ENCODE measurements around the gene ASB1. TPM values are rescaled to one million over a fixed set of nuclear protein-coding genes. Genes with fewer than 3 reads are reported as not detected.

Gene ASB1
- total and polyA plus RNA-seq, 2 donors (not counting 1 experiment from before 2014, with no cell fraction given) = 31.9 to 50.7 TPM

- Histone ChIP-seq H2AFZ (ENCODE audit: insufficient read depth, low read depth, low read length, poor library complexity, severe bottlenecking) (no peak overlapping the region), H3K9ac (ENCODE audit: low read length) (no peak overlapping the region), H3K9me3 (ENCODE audit: control extremely low read depth in 1 of 3, control insufficient read depth in 2 of 3, insufficient read depth in 1 of 3, low read length in 2 of 3) (no peaks in the 10 kb centered on the region), H4K20me1 (ENCODE audit: control insufficient read depth, insufficient read depth, low read length, poor library complexity, severe bottlenecking) (peaks cover 65% of the 10 kb centered on the region), H3K27me3 (replicated peaks in 1 of 4; ENCODE audit: control extremely low read depth in 1 of 4, control insufficient read depth in 3 of 4, insufficient read depth in 4 of 4, low read length in 3 of 4) (no peaks in the 10 kb centered on the region), H3K4me1 (ENCODE audit: control insufficient read depth in 2 of 2, insufficient read depth in 2 of 2, low read length in 2 of 2) (no peaks in the 10 kb centered on the region), H3K79me2 (ENCODE audit: control insufficient read depth, insufficient read depth, low read length) (peaks cover 84% of the 10 kb centered on the region), H3K4me2 (replicated peaks; ENCODE audit: low read depth, low read length, poor library complexity, severe bottlenecking) (no peak overlapping the region), H3K4me3 (ENCODE audit: control extremely low read depth in 1 of 5, extremely low read depth in 1 of 5, insufficient read depth in 1 of 5, low read depth in 2 of 5, low read length in 4 of 5) (no peak overlapping the region), H3K27ac (ENCODE audit: low read length in 2 of 2) (no peak overlapping the region), H3K36me3 (replicated peaks in 1 of 2; ENCODE audit: control extremely low read depth in 1 of 2, control insufficient read depth in 1 of 2, extremely low read depth in 1 of 2, insufficient read depth in 2 of 2, low read length in 1 of 2) (peaks cover 12 to 59% of the 10 kb centered on the region in 2 experiments)
- Mint-ChIP-seq H3K4me1 (peaks cover 26% of the 10 kb centered on the region), H3K4me3 (no peak overlapping the region), H3K27ac (no peak overlapping the region), H3K9me3 (ENCODE audit: insufficient read depth) (no peaks in the 10 kb centered on the region), H3K27me3 (no peaks in the 10 kb centered on the region)
- TF ChIP-seq CTCF (IDR thresholded peaks at IDR 0.05) = no peak
- no peak for TF ChIP-seq EZH2 (IDR thresholded peaks at IDR 0.05; ENCODE audit: borderline replicate concordance, insufficient read depth, low read depth, low read length, poor library complexity, severe bottlenecking)
- POLR2A ChIA-PET = no interaction called here
- intact Hi-C loops (cut with micrococcal nuclease) = no loop called here
- DNase-seq (no peak), ATAC-seq (ENCODE audit: low read depth) (no peak)
- 100% methylated on average over 4 of the region's 4 CpGs for WGBS (ENCODE audit: insufficient coverage)
- CTCF ChIA-PET = no interaction called here
These were observed 13.6 kb downstream of the ASB1 start for GRCh38 chr2:238440331-238440730.

DNA sequence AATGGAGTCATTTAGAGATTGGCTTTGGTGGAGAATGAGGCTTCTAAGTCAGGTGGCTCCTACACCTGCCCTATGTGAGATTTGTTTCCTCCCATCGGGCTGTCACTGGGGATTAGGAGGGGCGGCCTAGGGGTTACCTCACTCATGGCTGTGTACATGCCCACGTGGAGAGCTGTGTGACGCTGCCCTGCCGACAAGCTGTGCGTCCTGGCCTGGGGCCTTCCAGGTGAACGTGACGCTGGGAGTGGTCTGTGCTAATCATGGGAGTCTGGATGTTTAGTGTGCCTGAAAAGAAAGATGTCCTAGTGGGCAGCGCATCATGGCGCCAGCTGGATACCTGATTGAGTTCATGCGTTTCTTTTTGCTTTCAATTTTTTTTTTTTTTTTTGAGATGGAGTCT is 14.0 kb downstream of the ASB1 start:
- H3K27me3 ChIP-seq (replicated peaks in 1 of 4; ENCODE audit: control extremely low read depth in 1 of 4, control insufficient read depth in 3 of 4, insufficient read depth in 4 of 4, low read length in 3 of 4) = no peaks in the 10 kb centered on the region
- H3K27ac ChIP-seq (ENCODE audit: low read length in 2 of 2) = no peak overlapping the region
- H4K20me1 ChIP-seq (ENCODE audit: control insufficient read depth, insufficient read depth, low read length, poor library complexity, severe bottlenecking) = peaks cover 63% of the 10 kb centered on the region
- ChIA-PET POLR2A (no interaction called here), CTCF (no interaction called here)
- no peaks in the 10 kb centered on the region for H3K4me1 ChIP-seq (ENCODE audit: control insufficient read depth in 2 of 2, insufficient read depth in 2 of 2, low read length in 2 of 2)
- Mint-ChIP-seq H3K27ac (no peak overlapping the region), H3K9me3 (ENCODE audit: insufficient read depth) (no peaks in the 10 kb centered on the region), H3K4me1 (peaks cover 26% of the 10 kb centered on the region), H3K4me3 (no peak overlapping the region), H3K27me3 (no peaks in the 10 kb centered on the region)
- intact Hi-C loops (cut with micrococcal nuclease) = no loop called here
- H3K36me3 ChIP-seq (replicated peaks in 1 of 2; ENCODE audit: control extremely low read depth in 1 of 2, control insufficient read depth in 1 of 2, extremely low read depth in 1 of 2, insufficient read depth in 2 of 2, low read length in 1 of 2) = peaks cover 12 to 59% of the 10 kb centered on the region in 2 experiments
- TF ChIP-seq EZH2 (IDR thresholded peaks at IDR 0.05; ENCODE audit: borderline replicate concordance, insufficient read depth, low read depth, low read length, poor library complexity, severe bottlenecking) (no peak), CTCF (IDR thresholded peaks at IDR 0.05) (no peak)
- ATAC-seq (ENCODE audit: low read depth) = no peak
- 96% methylated on average over 11 of the region's 11 CpGs for WGBS (ENCODE audit: insufficient coverage)
- H3K79me2 ChIP-seq (ENCODE audit: control insufficient read depth, insufficient read depth, low read length) = peaks cover 84% of the 10 kb centered on the region
- no peaks in the 10 kb centered on the region for H3K9me3 ChIP-seq (ENCODE audit: control extremely low read depth in 1 of 3, control insufficient read depth in 2 of 3, insufficient read depth in 1 of 3, low read length in 2 of 3)
- no peak overlapping the region for H2AFZ ChIP-seq (ENCODE audit: insufficient read depth, low read depth, low read length, poor library complexity, severe bottlenecking)
- H3K9ac ChIP-seq (ENCODE audit: low read length) = no peak overlapping the region
- no peak for DNase-seq
- H3K4me3 ChIP-seq (ENCODE audit: control extremely low read depth in 1 of 5, extremely low read depth in 1 of 5, insufficient read depth in 1 of 5, low read depth in 2 of 5, low read length in 4 of 5) = no peak overlapping the region
- no peak overlapping the region for H3K4me2 ChIP-seq (replicated peaks; ENCODE audit: low read depth, low read length, poor library complexity, severe bottlenecking)

Measured in B cell (primary cell).